ENCODE measurements around the gene TAMALIN. TPM values are rescaled to one million over a fixed set of nuclear protein-coding genes. Genes with fewer than 3 reads are reported as not detected.

TAMALIN gene
- total RNA-seq, 1 donor from 2014 or later, result 52.8 TPM

GRCh38 chr12:52054833-52055730, 48.3 kb downstream of the TAMALIN start:
- intact Hi-C loops (cut with micrococcal nuclease), result loop anchor here (5.0 kb wide), 1 partner anchor 688 kb away; no protein-coding TSS in a partner anchor
- H3K27ac Mint-ChIP-seq, result no peak overlapping the region
- no peak for ATAC-seq (ENCODE audit: low read depth)
- no peak for DNase-seq
- ChIA-PET CTCF (interaction anchor here (1.1 to 1.9 kb wide), 2 partner anchors 22 to 30 kb away, joined by 3 to 7 read pairs; no protein-coding TSS in a partner anchor), POLR2A (interaction anchor here (0.7 to 5.1 kb wide), 2 partner anchors 16 to 19 kb away, joined by 3 to 99 read pairs; partner anchors contain the start of gene ATG101)
- H3K4me1 Mint-ChIP-seq, result peaks cover 32% of the 10 kb centered on the region
- no peak overlapping the region for H3K4me3 Mint-ChIP-seq
- no peaks in the 10 kb centered on the region for H3K27me3 Mint-ChIP-seq
- H3K36me3 Mint-ChIP-seq (ENCODE audit: low read depth), result peaks cover 65% of the 10 kb centered on the region
- no peaks in the 10 kb centered on the region for H3K9me3 Mint-ChIP-seq
- TF ChIP-seq CTCF (IDR thresholded peaks at IDR 0.05), result no peak

GRCh38 chr12:52055731-52056711, 49.3 kb downstream of the TAMALIN start:
- TF ChIP-seq CTCF (IDR thresholded peaks at IDR 0.05), result no peak

GRCh38 chr12:52056801-52057637, 50.3 kb downstream of the TAMALIN start:
- ChIA-PET POLR2A (interaction anchor here (1.0 to 1.2 kb wide), 2 partner anchors 18 to 50 kb away, joined by 3 to 4 read pairs; partner anchors contain the start of gene TAMALIN), CTCF (no interaction called here)
- no peak overlapping the region for H3K27ac Mint-ChIP-seq
- intact Hi-C loops (cut with micrococcal nuclease), result no loop called here
- H3K4me1 Mint-ChIP-seq, result peaks cover 17% of the 10 kb centered on the region
- no peaks in the 10 kb centered on the region for H3K27me3 Mint-ChIP-seq
- DNase-seq (no peak), ATAC-seq (ENCODE audit: low read depth) (no peak)
- no peak for TF ChIP-seq CTCF (IDR thresholded peaks at IDR 0.05)
- H3K9me3 Mint-ChIP-seq, result no peaks in the 10 kb centered on the region
- peaks cover 60% of the 10 kb centered on the region for H3K36me3 Mint-ChIP-seq (ENCODE audit: low read depth)
- H3K4me3 Mint-ChIP-seq, result no peak overlapping the region

More at GRCh38 chr12:52055731-52056711, 49.3 kb downstream of the TAMALIN start:
- H3K4me3 Mint-ChIP-seq, result no peak overlapping the region
- H3K27ac Mint-ChIP-seq, result no peak overlapping the region
- ChIA-PET POLR2A (interaction anchor here (1.0 to 1.2 kb wide), 2 partner anchors 17 to 49 kb away, joined by 3 to 4 read pairs; partner anchors contain the start of gene TAMALIN), CTCF (interaction anchor here (1.1 to 1.9 kb wide), 2 partner anchors 23 to 31 kb away, joined by 3 to 7 read pairs; no protein-coding TSS in a partner anchor)
- DNase-seq (no peak), ATAC-seq (ENCODE audit: low read depth) (no peak)
- intact Hi-C loops (cut with micrococcal nuclease), result no loop called here
- H3K4me1 Mint-ChIP-seq, result peaks cover 25% of the 10 kb centered on the region
- H3K9me3 Mint-ChIP-seq, result no peaks in the 10 kb centered on the region
- H3K36me3 Mint-ChIP-seq (ENCODE audit: low read depth), result peaks cover 65% of the 10 kb centered on the region
- H3K27me3 Mint-ChIP-seq, result no peaks in the 10 kb centered on the region

- H3K9me3 Mint-ChIP-seq, result no peaks in the 10 kb centered on the region
- peaks cover 8% of the 10 kb centered on the region for H3K4me1 Mint-ChIP-seq
- no peak for DNase-seq
- ChIA-PET POLR2A (no interaction called here), CTCF (no interaction called here)
- ATAC-seq (ENCODE audit: low read depth), result no peak
- intact Hi-C loops (cut with micrococcal nuclease), result no loop called here
- peaks cover 54% of the 10 kb centered on the region for H3K36me3 Mint-ChIP-seq (ENCODE audit: low read depth)
- no peak overlapping the region for H3K27ac Mint-ChIP-seq
- TF ChIP-seq CTCF (IDR thresholded peaks at IDR 0.05), result no peak
- H3K4me3 Mint-ChIP-seq, result no peak overlapping the region
- H3K27me3 Mint-ChIP-seq, result no peaks in the 10 kb centered on the region
These were observed 51.2 kb downstream of the TAMALIN start for GRCh38 chr12:52057638-52058576.
